Stomach (tissue), 9 donors: Measurements from ENCODE around the gene EEF1AKMT1. TPM values are rescaled to one million over a fixed set of nuclear protein-coding genes. Genes with fewer than 3 reads are reported as not detected.
"Not testable (repeated sequence)": the region's sequence is repeated elsewhere in the genome, so short reads cannot be mapped to it uniquely, and the experiment has no call there.

Experiments used
- DNase-seq, 2 donors: peaks; one replicate each; pipeline versions ENCODE4 v3.0.0 to v3.0.0-alpha.2; 2013 to 2019
- H3K27ac ChIP-seq, 5 donors: fragments of 200-600 bp in 4 of 5; sonication (generic) in 4 of 5; one replicate each; pipeline ENCODE4 v1.5.1; 2013 to 2019; ENCODE audit warnings: mild to moderate bottlenecking in 1 of 5, moderate library complexity in 1 of 5
- H3K27me3 ChIP-seq, 3 donors: fragments of 200-600 bp; sonication (generic); one replicate each; pipeline ENCODE4 v1.5.1; 2017 to 2019; ENCODE audit warnings: mixed run types in 1 of 3
- H3K36me3 ChIP-seq, 4 donors: fragments of 200-600 bp; sonication (generic); 1 replicate in 3 of 4; 2 replicates in 1 of 4; pipeline ENCODE4 v1.5.1; 2016 to 2019
- H3K4me1 ChIP-seq, 4 donors: fragments of 200-600 bp; sonication (generic); one replicate each; pipeline ENCODE4 v1.5.1; 2016 to 2019
- H3K4me3 ChIP-seq, 4 donors: fragments of 200-600 bp; sonication (generic) in 3 of 4; one replicate each; pipeline ENCODE4 v1.5.1; 2016 to 2019; ENCODE audit warnings: mild to moderate bottlenecking in 1 of 4
- H3K9me3 ChIP-seq, 4 donors: fragments of 200-600 bp; sonication (generic); one replicate each; pipeline ENCODE4 v1.5.1; 2016 to 2019
- EP300 ChIP-seq: sonication (generic); formaldehyde crosslinking; IDR thresholded peaks from one replicate; pipeline ENCODE4 v1.6.1; 2017; ENCODE audit warnings: antibody characterized with exemption
- POLR2A ChIP-seq, 4 donors: fragments of 450-650 bp; IDR thresholded peaks; one replicate each; pipeline ENCODE4 v1.6.1; 2016; ENCODE audit warnings: antibody characterized with exemption in 4 of 4, control low read depth in 2 of 4, mild to moderate bottlenecking in 1 of 4, moderate library complexity in 1 of 4
- POLR2AphosphoS5 ChIP-seq, 3 donors: sonication (generic); formaldehyde crosslinking; IDR thresholded peaks; one replicate each; pipeline ENCODE4 v1.6.1; 2016; ENCODE audit warnings: antibody characterized with exemption in 3 of 3
- WGBS, 5 donors: extraction: QIAGEN DNeasy Blood & Tissue Kit in 3 of 5; methylation state at CpG; one replicate each; pipeline versions ENCODE4 v1.1.5 to v1.1.7; 2013 to 2018; 5-methylcytosine and 5-hydroxymethylcytosine counted together
- intact Hi-C: fragments of 100-400 bp; cut with DNase I; formaldehyde crosslinking; loops from one replicate; pipeline ENCODE4 v1.15.1; 2023; ENCODE audit warnings: low total_unique reads
- polyA plus RNA-seq, 3 donors: library from polyadenylated mRNA; stranded (reverse); fragments of 200-250 nt; gene quantifications; one replicate each; pipeline ENCODE4 v1.2.3, GENCODE V29; 2013
- total RNA-seq, 5 donors: library from RNA; depleted of rRNA; stranded (reverse); fragments of >200 nt; gene quantifications; one replicate each; pipeline versions ENCODE4 v1.1.0 to v1.2.3, GENCODE V29; 2014 to 2016
- TF ChIP-seq, protein P1 (sequence below), 7 experiments: fragments of 450-650 bp in 4 of 7; fragments of 200-600 bp in 3 of 7; sonication (generic) in 3 of 7; IDR thresholded peaks; one replicate each; pipeline ENCODE4 v1.5.1; 2016 to 2019; ENCODE audit warnings: antibody characterized with exemption in 7 of 7, control low read depth in 2 of 7, mild to moderate bottlenecking in 1 of 7
- donor health status: healthy with polysubstance abuse.
- donor health status: Bipolar disorder and iron deficiency.
- donor health status: healthy.

Gene EEF1AKMT1
- total and polyA plus RNA-seq, 8 donors: 3.1 to 14.1 (median 7.2) TPM; not detected in 1

DNA sequence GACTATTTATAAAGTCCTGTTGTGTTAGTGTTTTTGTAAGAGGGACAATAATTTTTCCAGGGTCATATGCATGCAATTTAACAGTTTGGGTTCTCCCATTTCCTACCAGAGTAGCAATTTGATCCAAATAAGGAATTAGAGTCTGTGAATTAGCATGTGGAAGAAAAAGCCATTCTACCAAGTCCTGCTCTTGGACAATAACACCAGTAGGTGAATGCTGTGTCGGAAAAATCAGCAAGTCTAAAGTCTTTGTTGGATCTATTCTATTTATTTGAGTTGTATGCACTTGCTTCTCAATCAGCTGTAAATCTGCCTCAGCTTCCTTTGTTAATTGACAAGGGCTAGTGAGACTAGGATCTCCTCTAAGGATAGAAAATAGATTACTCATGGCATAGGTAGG is 91.7 kb downstream of the EEF1AKMT1 start:
- intact Hi-C loops: no loop called here

DNA sequence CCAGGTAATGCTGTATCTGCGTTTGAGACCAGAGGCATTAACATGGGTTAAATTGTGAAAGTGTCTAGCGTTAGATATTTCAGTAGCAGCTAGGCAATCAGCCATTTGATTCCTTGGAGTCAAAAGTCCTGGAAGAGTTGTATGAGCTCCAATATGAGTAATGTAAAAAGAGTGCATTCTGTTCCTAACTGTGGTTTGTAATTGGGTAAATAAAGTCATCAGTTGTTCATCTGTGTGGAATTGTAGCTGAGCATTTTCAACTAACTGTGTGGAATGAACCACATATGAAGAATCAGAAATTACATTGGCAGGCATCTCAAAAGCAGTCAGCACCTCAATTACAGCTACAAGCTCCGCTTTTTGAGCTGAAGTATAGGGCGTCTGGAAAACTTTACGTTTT is 92.3 kb downstream of the EEF1AKMT1 start:
- H3K4me1 ChIP-seq, H3K27me3 ChIP-seq, H3K9me3 ChIP-seq, H3K4me3 ChIP-seq, H3K27ac ChIP-seq, intact Hi-C loops, DNase-seq: not testable (repeated sequence)
- 54 to 94% (median 81%) methylated on average over 5 of the region's 5 CpGs for WGBS, 5 donors
- H3K36me3 ChIP-seq: peaks cover 0 to 18% (median 4%) of the 10 kb centered on the region in 4 donors

More for the DNA sequence above, 91.7 kb downstream of the EEF1AKMT1 start:
- H3K4me1 ChIP-seq: no peaks in the 10 kb centered on the region
- no peaks in the 10 kb centered on the region for H3K27me3 ChIP-seq
- no peak overlapping the region for H3K27ac ChIP-seq
- H3K9me3 ChIP-seq: no peaks in the 10 kb centered on the region
- no peak for DNase-seq
- no peak overlapping the region for H3K4me3 ChIP-seq
- H3K36me3 ChIP-seq: peaks cover 0 to 18% (median 4%) of the 10 kb centered on the region in 4 donors
- 87 to 100% (median 92%) methylated on average over 1 of the region's 1 CpG for whole genome bisulfite sequencing, 5 donors
- TF ChIP-seq, protein P1, sequence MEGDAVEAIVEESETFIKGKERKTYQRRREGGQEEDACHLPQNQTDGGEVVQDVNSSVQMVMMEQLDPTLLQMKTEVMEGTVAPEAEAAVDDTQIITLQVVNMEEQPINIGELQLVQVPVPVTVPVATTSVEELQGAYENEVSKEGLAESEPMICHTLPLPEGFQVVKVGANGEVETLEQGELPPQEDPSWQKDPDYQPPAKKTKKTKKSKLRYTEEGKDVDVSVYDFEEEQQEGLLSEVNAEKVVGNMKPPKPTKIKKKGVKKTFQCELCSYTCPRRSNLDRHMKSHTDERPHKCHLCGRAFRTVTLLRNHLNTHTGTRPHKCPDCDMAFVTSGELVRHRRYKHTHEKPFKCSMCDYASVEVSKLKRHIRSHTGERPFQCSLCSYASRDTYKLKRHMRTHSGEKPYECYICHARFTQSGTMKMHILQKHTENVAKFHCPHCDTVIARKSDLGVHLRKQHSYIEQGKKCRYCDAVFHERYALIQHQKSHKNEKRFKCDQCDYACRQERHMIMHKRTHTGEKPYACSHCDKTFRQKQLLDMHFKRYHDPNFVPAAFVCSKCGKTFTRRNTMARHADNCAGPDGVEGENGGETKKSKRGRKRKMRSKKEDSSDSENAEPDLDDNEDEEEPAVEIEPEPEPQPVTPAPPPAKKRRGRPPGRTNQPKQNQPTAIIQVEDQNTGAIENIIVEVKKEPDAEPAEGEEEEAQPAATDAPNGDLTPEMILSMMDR (IDR thresholded peaks at IDR 0.05): no peak
- TF ChIP-seq EP300 (no peak), POLR2A (IDR thresholded peaks at IDR 0.05) (no peak)

DNA sequence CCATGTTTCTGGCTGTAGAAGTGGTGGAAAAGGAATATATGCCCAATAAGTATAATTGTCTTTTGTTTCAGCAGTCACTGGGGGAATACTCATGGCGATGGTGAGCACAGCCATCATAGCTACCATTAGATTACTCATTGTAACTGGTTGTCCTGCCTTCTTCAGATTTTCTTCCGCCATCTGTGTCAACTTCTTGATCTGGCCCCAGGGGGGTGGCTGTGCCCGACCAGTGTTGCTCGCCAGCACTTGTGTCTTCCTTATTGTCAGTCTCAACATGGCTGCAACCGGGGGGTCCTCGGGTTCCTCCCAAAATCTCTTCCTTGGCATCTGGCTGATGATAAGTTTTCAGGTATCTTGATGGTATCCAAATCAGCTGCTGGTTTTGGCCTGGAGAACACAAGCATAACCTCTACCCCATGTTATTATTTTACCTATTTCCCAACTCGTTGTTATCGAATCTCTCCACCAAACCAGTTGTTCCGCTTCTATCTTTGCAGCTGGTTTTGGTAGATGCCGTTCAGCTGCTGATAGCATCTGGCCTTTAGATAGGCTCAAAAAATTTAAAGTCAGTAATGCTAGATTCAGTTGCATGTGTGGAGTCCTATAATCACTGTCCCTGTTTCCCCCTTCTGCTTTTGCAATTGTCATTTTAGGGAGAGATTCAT is 93.2 kb downstream of the EEF1AKMT1 start:
- H3K27ac ChIP-seq: no peak overlapping the region
- H3K4me1 ChIP-seq: no peaks in the 10 kb centered on the region
- peaks cover 0 to 18% (median 4%) of the 10 kb centered on the region in 4 donors for H3K36me3 ChIP-seq
- H3K27me3 ChIP-seq: no peaks in the 10 kb centered on the region
- no peak overlapping the region for H3K4me3 ChIP-seq
- no peak for TF ChIP-seq POLR2AphosphoS5 (IDR thresholded peaks at IDR 0.05)
- TF ChIP-seq, protein P1 (IDR thresholded peaks at IDR 0.05): no peak
- DNase-seq: no peak
- WGBS, 5 donors: 88 to 92% (median 90%) methylated on average over 10 of the region's 10 CpGs
- intact Hi-C loops: no loop called here
- no peaks in the 10 kb centered on the region for H3K9me3 ChIP-seq

DNA sequence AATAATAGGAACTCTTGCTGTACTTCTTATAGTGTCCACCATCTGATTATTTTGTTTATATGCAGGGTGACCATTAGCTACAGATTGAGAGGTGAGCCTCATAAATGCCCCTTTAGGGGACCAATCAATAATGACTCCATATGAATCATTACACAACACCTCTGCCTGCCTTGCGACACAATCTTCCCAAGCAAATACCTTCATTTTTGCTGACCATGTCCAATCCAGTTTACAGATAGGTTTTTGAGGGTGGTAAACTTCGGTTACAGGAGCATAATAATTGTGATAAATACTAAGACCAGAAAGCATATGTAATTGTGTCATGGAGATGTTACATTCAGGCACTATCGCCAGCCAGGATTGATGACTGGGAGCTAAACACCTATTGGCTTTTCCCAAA is 93.9 kb downstream of the EEF1AKMT1 start:
- no peak overlapping the region for H3K4me3 ChIP-seq
- WGBS, 5 donors: 64 to 100% (median 85%) methylated on average over 3 of the region's 3 CpGs
- H3K36me3 ChIP-seq: peaks cover 0 to 18% (median 8%) of the 10 kb centered on the region in 4 donors
- TF ChIP-seq EP300 (no peak), POLR2A (IDR thresholded peaks at IDR 0.05) (no peak), POLR2AphosphoS5 (IDR thresholded peaks at IDR 0.05) (no peak)
- TF ChIP-seq, protein P1 (IDR thresholded peaks at IDR 0.05): no peak
- DNase-seq: no peak
- no peaks in the 10 kb centered on the region for H3K4me1 ChIP-seq
- intact Hi-C loops: no loop called here
- H3K27me3 ChIP-seq: no peaks in the 10 kb centered on the region
- H3K9me3 ChIP-seq: no peaks in the 10 kb centered on the region
- H3K27ac ChIP-seq: no peak overlapping the region

Other genes starting within 250 kb of the EEF1AKMT1 start
- gene CRYL1, start 248.1 kb downstream of the EEF1AKMT1 start, total RNA-seq: 100 to 1,000 TPM in 1 of 5 donors, 10 to 100 TPM in 4; 11.6 to 112 (median 29.3) TPM
- gene CRYL1, start 248.1 kb downstream of the EEF1AKMT1 start, polyA plus RNA-seq: 10 to 100 TPM; 22.7 to 68.9 (median 46.7) TPM
- gene IFT88, start 206.8 kb downstream of the EEF1AKMT1 start, total RNA-seq: 10 to 100 TPM in 3 of 5 donors, 1 to 10 TPM in 2; 2.3 to 68.3 (median 42.0) TPM
- gene IFT88, start 206.8 kb downstream of the EEF1AKMT1 start, polyA plus RNA-seq: 1 to 10 TPM; 4.0 to 7.6 (median 5.8) TPM
- gene IL17D, start 70.3 kb downstream of the EEF1AKMT1 start, total RNA-seq: 1 to 10 TPM in 3 of 5 donors, under 1 TPM in 1, not detected in 1; 0.45 to 3.5 (median 2.1) TPM
- gene IL17D, start 70.3 kb downstream of the EEF1AKMT1 start, polyA plus RNA-seq: under 1 TPM in 2 of 3 donors, not detected in 1; 0.65 to 0.68 TPM
- 10 to 100 TPM; 14.2 to 41.7 (median 34.7) TPM for gene XPO4, start 128.8 kb upstream of the EEF1AKMT1 start, total RNA-seq
- gene XPO4, start 128.8 kb upstream of the EEF1AKMT1 start, polyA plus RNA-seq: 1 to 10 TPM; 2.3 to 2.8 (median 2.4) TPM